GM19395 (cell line): ENCODE measurements around the gene ZNF549.
"Not testable (repeated sequence)": the region's sequence is repeated elsewhere in the genome, so short reads cannot be mapped to it uniquely, and the experiment has no call there.

Experiments
- ATAC-seq: cut with Tn5 transposase; IDR thresholded peaks from one replicate; pipeline ENCODE4 v1.9.1; 2021; ENCODE audit warnings: mild to moderate bottlenecking, moderate library complexity; ENCODE audit not compliant: unreplicated experiment

ZNF549 gene

DNA sequence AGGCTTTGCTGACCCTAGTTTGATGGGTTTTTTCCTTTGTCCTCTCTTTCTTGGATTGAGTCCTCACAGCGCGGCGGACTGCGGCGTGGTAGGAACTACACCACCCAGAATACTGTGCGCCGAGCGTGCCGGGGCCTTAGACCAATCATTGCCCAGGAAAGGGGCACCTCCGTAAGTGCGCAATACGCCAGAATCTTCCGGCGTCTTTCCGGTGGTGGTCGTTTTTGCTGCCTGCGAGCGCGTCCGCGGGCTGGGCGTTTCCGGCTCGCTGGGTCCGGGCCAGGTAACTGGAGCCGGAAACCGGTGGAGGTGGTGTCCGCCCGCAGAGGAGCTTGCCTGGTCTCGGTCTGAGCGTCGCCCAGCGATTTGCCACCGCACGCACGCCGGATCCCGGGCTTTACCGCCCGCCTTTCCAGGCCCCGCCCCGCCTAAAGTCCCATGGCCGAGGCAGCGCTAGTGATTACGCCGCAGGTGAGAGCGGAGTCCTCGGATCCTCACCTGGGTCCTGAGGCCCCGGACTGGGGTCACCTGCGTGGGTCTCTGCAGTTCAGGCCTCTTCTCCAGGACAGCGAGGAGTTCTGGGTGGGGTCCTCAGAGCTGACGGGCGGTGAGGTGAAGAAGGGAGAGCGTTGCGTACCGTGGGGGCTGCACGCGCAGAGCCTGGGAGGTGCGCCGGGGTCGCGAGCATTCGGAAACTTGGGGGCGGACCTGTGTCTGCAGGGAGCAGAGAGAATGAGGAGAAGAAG lies at the start of gene ZNF549:
TSS of gene ZNF549 (plus strand) at position 221 of the 746 bp plus-strand sequence. CDS start at position 439, 218 bp downstream.
- ATAC-seq: peak; percentile 99

DNA sequence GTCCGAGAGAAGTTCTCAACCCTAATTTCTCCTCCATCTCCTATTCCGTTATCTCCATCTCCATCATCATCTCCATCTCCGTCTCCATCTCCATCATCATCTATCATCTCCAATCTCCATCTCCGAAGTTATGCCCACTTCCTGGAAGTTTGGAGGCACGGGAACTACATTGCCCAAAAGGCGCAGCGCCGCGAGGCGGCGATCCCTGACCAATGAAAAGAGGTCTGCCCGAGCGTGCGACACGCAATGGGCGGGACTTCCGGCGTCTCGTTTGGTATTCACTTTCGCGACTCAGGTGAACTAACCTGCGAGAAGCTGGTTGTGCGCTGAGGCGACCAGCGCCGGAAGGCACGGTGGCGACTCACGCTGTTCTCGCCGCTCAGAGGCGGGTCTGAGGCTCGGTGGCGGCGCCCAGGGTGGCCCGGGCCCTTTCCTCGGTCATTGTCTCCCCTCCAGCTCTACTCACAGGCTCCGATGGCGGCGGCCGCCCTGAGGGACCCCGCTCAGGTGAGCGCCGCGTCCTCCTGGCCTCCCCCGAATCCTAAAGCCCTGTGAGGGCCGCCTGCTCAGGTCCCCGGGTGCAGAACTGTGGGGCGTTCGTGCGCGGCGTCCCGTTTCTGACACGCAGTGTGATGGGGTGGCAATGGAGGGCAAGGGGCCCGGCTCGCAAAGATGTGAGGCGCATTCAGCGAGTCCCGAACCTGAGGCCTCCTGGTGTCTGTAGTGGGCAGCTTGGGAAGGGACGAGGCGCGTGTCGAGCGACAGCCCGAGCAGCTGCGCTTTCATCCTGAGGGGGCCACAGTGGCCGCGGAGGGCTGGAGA lies 39.5 kb upstream of the ZNF549 start, which contains the start of gene ZNF419:
TSS of gene ZNF419 (plus strand) at position 274 of the 822 bp plus-strand sequence. CDS start at position 475, 201 bp downstream.
- ATAC-seq: peak; percentile 96

DNA sequence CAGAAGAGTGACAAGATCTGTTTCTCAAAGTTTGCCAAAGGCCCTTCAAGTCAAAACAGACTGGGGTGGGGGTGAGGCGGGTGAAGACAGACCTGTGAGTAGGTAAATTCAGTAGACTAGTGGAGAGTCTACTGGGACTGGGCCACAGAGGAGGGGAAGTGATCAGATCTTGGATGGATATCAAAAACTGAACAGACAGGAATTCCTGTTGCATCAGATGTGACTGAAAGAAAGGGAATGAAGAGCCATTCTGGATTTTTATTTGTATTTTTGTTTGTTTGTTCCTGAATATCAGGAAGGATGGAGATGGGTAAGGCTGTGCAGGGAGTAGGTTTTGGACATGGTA lies 38.9 kb upstream of the ZNF549 start:
- not testable (repeated sequence) for ATAC-seq

DNA sequence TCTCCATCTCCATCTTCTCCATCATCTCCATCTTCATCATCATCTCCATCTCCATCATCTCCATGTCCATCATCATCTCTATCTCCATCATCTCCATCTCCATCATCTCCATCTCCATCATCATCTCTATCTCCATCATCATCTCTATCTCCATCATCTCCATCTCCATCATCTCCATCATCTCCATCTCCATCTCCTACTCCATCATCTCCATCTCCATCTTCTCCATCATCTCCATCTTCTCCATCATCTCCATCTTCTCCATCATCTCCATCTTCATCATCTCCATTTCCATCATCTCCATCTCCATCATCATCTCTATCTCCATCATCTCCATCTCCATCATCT lies 27.9 kb upstream of the ZNF549 start:
- not testable (repeated sequence) for ATAC-seq

DNA sequence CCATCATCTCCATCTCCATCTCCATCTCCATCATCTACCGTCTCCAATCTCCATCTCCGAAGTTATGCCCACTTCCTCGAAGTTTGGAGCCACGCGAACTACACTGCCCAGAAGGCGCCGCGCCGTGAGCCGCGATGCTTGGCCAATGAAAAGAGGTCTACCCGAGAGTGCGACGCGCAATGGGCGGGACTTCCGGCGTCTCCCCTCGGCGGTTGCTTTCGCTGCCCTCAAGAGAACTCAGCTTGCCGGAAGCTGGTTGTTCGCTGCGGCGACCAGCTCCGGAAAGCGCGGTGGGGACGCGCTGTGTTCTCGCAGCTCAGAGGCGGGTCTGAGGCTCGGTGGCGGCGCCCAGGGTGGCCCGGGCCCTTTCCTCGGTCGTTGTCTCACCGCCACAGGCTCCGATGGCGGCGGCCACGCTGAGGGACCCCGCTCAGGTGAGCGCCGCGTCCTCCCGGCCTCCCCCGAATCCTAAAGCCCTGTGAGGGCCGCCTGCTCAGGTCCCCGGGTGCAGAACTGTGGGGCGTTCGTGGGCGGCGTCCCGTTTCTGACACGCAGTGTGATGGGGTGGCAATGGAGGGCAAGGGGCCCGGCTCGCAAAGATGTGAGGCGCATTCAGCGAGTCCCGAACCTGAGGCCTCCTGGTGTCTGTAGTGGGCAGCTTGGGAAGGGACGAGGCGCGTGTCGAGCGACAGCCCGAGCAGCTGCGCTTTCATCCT lies 27.3 kb upstream of the ZNF549 start, which contains the start of gene ZNF773:
TSS of gene ZNF773 (plus strand) at position 259 of the 716 bp plus-strand sequence. CDS start at position 402, 143 bp downstream.
- peak; percentile 100 for ATAC-seq

DNA sequence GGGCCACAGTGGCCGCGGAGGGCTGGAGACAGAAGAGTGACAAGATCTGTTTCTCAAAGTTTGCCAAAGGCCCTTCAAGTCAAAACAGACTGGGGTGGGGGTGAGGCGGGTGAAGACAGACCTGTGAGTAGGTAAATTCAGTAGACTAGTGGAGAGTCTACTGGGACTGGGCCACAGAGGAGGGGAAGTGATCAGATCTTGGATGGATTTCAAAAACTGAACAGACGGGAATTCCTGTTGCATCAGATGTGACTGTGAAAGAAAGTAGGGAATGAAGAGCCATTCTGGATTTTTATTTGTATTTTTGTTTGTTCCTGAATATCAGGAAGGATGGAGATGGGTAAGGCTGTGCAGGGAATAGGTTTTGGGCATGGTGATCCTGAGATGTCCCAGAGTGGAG lies 26.8 kb upstream of the ZNF549 start:
- ATAC-seq: not testable (repeated sequence)

DNA sequence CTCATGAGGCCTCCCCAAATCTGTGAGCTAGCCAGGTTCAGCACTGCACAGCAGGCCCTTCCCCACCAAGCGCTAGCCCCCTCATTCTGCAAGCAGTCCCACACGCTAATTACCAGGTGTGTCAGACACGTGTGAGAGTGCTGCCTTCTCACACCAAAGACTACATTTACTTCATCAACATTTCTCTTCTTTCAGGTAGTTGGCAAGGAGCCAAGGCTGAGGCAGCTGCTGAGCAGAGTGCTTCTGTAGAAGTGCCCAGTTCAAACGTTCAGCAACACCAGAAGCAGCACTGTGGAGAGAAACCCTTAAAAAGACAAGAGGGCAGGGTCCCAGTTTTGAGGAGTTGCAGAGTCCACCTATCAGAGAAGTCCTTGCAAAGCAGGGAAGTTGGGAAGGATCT lies 21.0 kb upstream of the ZNF549 start:
- ATAC-seq: no peak

DNA sequence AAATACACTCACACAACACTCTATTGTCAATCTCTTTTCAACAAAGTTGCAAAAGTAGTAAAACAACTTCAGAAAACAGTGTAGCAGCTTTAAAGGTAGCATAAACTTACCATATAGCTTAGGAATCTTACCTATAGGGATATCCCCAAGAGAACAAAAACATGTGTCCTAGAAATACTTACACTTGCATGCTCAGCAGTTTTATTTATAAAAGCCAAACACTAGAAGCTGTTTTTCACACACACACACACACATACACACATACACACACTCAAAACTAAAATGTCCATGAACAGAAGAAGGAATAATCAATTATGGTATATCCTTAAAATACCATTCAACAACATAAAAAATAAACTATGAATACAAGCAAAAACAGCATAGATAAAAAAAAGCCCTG lies 15.7 kb upstream of the ZNF549 start:
- no peak for ATAC-seq

DNA sequence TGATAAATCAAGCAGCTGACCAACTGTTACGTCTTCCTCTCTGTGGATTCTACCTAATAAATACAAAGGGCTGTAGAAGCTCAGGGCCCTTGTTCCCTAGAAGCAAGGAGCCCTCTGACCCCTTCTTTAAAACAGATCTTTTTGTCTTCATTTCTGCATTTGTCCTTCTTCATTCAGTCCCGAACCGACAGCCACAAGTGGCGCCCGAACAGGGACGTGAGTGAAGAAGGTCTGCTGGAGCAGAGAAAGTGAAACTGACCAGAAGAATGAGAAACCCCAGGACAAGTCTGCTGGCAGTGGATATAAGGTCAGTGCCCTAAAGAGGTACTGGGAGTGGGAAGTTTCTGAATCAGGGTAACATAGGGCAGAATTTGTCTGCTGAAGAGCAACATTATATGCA lies 14.3 kb upstream of the ZNF549 start:
- no peak for ATAC-seq

DNA sequence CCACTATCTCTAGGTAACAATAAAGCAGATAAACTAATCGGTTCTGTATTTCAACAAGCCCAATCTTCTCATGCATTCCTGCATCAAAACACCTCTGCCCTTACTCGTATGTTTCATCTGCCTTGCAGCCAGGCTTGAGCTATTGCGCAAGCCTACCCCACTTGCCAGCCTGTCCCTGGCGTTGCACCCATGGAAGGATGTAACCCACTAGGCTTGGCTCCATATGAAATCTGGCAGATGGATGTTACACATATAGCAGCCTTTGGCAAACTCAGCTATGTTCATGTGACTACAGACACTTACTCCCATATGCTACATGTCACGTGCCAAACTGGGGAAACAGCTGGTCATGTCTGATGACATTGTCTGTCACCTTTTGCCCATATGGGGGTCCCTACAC lies 11.9 kb upstream of the ZNF549 start:
- no peak for ATAC-seq

DNA sequence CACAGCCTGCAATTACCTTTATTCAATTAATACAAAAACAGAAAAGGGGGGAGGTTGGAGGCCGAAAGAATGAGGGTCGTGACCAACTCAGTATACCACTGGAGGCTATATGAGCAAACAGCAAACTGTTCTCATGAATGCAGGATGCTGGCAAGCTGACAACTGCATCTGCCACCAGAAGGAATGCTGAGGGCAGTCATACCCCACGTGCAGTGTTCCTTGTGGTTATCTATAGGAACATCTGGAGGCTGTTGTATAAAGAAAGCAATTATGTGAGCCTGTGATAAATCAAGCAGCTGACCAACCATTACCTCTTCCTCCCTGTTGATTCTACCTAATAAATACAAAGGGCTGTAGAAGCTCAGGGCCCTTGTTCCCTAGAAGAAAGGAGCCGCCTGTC lies 9.1 kb upstream of the ZNF549 start:
- not testable (repeated sequence) for ATAC-seq

DNA sequence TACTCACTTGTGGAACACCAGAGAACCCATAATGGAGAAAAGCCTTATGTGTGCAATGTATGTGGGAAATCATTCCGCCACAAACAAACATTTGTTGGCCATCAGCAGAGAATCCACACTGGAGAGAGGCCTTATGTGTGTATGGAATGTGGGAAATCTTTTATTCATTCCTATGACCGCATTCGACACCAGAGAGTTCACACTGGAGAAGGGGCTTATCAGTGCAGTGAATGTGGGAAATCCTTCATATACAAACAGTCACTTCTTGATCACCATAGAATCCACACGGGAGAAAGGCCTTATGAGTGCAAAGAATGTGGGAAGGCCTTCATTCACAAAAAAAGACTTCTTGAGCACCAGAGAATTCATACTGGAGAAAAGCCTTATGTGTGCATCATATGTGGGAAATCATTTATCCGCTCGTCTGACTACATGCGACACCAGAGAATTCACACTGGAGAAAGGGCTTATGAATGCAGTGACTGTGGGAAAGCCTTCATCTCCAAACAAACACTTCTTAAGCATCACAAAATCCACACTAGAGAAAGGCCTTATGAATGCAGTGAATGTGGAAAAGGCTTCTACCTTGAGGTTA lies 10.9 kb downstream of the ZNF549 start:
- no peak for ATAC-seq

DNA sequence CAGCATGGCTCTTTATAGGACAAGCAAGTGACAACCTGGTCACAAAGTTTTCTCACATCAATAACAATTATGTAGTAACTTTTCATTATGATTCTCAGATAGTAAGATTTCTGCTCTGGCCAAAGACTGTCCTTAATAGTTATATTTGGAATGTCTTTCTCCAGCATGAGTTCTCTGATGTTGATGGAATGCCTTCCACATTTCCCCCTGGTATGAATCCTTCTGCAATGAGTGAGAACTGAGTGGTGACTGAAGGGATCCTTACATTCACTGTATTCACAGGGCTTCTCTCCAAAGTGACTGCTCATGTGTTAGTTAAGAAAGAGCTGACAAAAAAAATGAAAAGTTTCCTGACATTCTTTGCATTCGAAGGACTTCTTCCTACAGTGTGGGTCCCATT lies 19.4 kb downstream of the ZNF549 start:
- no peak for ATAC-seq

DNA sequence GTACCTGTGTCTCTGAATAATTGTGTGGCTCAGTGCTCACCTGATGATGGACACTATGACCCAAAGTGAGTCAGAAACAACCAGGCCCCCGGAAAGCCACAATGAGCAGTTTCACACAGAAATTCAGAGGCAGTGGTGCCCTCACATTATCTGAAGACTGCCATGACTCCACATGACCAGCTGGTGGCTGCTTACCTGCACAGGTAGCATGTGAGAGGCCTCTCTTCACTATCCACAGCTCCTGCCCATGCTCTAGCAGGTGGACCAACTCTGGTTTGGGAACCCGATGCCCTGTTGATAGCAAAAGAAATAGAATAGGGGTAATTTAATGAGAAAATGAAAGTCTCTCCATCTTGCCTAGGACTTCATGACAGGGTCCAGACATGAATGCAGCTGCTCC lies 25.3 kb downstream of the ZNF549 start:
- ATAC-seq: no peak

DNA sequence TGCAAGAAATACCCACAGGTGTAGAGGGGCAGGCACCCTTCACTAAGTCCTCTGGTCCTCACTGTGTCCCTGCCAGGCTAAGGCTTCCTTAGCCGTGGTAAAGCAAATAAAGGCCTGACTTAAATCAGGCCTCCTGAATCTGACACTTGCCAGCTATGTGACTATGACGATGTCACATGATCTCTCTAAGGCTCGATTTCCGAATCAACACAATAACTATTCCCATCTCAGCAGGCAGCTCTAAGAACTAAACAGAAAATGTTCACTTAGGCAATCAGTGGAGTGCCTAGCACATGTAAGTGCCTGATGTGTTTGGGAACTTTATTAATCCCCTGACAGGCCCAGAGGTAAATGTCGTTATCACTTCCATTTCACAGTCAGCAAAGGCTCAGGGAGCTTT lies 30.5 kb downstream of the ZNF549 start:
- no peak for ATAC-seq

DNA sequence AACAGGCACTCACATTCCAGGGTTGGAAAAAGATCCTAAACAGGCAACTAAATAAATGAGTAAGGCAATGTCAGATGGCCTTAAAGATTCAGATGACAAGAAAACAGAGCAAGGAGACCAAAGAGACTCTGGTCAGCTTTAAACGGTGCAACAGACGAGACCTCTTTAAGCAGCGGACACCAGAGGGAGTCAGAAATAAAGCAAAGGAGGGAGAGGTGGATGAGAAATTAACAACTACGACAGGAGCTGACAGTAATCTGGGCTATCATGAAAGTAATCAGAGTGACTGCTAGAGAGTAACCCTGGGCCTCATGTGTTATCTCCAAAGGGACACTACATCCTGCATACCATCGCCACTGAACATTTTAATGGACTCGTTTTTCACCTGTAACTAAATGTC lies 31.4 kb downstream of the ZNF549 start:
- no peak for ATAC-seq

DNA sequence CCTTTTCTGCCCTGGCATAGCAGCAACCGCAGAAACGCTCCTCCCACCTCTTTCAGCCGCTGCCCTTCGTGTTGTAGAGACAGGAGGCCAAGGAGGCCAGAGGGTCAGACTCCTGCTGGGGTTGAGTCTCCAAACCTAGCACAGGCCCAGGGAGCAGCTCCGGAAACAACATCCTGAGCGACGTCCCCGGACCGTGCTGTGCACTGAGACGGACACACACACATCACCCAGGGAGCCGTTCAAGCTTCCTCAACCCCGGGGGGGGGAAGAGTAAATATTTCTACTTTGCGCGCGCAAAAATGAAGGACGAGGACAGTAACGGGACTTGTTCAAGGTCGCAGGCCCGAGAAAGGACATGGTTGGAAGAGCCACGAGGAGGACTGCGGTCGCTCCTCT lies 31.9 kb downstream of the ZNF549 start:
- peak; percentile 41 for ATAC-seq

DNA sequence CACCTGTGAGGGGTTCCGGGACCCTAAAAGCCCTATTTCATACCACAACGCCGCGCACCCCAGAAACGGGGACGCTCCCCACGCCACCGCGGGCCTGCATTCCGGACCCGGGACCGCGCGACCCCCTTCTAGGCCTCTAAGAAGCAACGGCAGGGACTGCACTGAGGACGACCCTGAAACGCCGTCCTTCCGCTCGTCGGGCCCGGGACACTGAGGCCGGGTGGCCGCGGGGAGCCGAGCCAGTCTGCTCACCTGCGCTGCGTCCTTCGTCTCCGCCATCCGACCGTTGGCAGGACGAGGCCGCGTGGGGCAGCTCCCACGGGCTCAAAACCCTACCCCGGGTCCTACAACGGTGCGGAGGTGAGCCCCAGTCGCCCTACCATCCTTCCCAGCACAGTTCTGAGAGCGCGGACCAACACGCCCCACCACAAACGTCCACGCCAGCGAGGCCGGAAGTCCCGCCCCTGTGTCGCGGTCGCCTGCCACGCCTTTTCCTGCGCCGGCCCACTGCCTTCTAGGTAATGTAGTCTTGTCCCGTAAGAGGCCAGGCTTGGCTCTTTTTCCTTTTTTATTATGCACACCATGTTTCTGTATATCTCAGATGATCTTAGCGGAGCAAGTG lies 32.4 kb downstream of the ZNF549 start, which contains the start of gene ZNF550:
TSS of gene ZNF550 (minus strand) at position 460 of the 622 bp plus-strand sequence. CDS start at position 279, 181 bp downstream.
- ATAC-seq: peak; percentile 94

DNA sequence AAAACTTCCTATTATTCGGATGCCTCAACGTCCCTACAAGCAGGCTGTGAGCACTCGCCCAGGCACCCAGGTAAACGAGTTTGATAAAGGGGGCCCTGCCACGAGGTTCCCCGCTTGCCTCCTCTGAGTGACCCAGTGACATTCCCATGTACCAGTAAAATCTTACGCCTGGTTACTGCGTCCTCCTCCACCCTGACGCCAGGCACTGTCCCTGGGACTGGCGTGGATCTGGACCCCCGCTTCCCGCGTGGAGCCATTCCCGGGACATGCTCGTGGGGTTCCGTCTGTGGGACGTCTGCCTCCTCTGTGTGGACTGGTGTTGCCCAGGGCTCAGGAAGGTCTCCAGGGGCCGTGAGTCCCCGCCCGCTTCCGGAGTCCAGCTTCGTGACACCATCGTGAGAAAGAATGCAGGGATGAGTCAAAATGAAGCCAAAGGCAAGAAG lies 32.9 kb downstream of the ZNF549 start:
- ATAC-seq: no peak

DNA sequence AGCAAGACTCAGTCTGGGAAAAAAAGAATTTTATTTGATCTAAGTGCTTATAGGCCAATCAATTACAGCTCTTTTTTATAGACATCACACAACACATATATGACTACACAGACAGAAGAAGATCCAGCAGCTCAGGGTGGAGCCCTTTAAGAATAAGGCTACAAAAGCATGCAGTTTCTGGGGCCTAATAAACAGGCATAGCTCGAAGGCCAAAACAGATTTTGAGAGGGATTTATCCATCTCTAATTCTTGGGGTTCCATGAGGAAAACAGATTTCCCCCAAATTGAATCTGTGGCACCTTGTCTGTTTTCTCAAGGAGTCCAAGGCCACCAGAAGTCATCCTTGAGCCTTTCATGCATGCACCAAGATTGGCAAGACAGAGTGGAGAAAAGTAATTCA lies 36.4 kb downstream of the ZNF549 start:
- no peak for ATAC-seq
